Raji (cell line): ENCODE results near the gene CCSER1.

Experiments used
- POLR2A ChIP-seq: IDR thresholded peaks from 2 replicates; pipeline ENCODE4 v1.6.1; 2011; ENCODE audit warnings: low read depth, low read length, control low read depth; ENCODE audit not compliant: insufficient read depth

The CCSER1 gene

GRCh38 chr4:91319556-91320268 lies 1192.5 kb downstream of the CCSER1 start:
- no peak for TF ChIP-seq POLR2A

GRCh38 chr4:91322961-91323360 lies 1195.8 kb downstream of the CCSER1 start:
- TF ChIP-seq POLR2A = no peak

- no peak for TF ChIP-seq POLR2A
These were observed 1198.3 kb downstream of the CCSER1 start for GRCh38 chr4:91325495-91325894.

- no peak for TF ChIP-seq POLR2A
These were observed 1203.5 kb downstream of the CCSER1 start for GRCh38 chr4:91330555-91331137.

GRCh38 chr4:91340822-91341221 lies 1213.6 kb downstream of the CCSER1 start:
- no peak for TF ChIP-seq POLR2A

DNA sequence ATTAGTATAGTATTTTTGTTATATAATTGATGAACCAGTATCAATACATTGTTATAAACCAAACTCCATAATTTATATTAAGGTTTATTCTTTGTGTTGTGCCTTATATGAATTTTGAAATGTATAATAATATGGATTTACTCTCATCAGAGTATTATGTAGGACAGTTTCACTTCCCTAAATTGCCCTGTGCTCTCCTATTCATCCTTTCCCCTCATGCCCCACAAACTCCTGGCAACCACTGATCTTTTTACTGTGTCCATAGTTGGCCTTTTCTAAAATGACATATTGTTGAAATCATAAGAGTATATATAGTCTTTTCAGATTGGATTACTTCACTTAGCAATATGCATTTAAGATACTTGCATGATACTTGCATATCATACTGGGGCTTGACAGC lies 1218.4 kb downstream of the CCSER1 start:
- TF ChIP-seq POLR2A = no peak

DNA sequence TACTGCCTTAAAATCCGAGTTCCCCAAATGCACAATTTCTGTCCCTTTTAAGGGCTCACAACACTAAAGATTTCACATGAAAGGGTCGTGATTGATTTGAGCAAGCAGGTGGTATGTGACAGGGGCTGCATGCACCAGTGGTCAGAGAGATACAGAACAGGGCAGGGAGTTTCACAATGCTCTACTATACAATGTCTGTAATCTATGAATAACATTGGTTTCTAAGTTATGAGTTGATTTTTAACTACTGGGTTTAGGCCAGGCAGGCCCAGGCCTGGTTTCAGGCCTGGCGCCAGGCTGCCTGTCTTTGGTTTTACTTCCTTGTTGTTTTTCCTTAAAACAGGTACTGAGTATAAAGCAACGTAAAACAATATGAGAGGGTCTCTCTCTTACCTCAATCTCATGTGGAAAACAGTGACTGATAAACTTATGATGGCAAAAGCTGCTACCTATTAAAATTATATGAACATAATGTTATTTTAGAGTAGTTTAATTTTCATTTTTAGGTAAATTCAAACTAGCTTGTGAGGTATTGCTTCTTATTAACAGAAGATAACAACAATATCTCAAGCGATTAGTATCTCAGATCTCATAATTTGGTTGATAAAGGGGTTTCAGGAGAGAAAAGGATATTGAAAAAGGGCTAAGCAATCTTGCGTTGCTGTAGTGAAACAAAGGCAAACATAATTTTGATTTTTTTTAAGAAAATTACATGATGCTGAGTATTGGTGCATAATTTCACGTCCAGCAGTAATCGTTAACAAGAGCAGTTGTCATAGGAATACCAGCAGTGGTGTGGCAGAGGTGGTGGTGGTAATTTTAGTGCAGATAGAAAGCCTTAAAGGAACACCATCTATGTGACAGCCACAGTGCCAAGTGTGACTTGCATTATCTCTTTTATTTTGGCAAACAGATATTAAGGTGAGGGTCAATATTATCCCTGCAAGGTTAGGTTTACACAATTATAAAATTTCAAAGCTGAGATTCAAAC lies 1232.1 kb downstream of the CCSER1 start:
- TF ChIP-seq POLR2A = no peak

DNA sequence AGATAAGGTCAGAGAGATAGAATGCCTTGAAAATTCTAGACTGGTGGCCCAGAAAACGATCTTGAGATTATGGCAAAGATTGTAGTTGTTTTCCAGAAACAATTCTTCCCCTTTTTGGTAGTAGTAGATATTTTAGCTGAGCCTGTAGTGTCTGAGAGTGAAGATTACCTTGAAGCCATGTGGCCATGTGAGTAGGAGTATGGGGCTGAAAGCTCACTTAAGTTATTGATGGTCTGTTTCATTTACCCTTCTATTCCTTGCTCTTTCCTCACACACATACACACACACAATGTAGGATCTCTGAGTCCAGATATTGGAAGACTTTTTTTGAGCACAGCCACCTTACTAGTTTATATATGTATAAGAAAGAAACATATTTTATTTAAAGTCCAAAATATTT lies 1234.9 kb downstream of the CCSER1 start:
- TF ChIP-seq POLR2A = no peak

DNA sequence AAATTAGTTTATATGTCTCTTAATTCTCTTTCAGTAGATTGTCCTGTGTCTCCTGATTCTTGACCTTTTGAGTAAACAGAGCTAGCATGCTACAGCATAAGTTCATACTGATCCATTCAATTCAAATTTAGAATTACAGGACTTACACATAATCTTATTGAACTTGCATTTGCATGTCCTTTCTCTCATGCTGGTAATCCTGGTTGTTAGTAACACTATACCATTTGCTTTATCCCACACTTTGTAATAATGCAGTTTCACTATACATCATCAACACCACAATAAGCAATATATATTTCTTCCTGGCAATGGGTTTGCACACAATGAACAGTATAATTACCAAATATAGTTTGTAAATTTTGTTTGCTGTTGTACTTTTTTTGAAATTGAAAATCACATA lies 1239.4 kb downstream of the CCSER1 start:
- TF ChIP-seq POLR2A = no peak

- TF ChIP-seq POLR2A = no peak
These were observed 1241.9 kb downstream of the CCSER1 start for GRCh38 chr4:91369116-91369515.

DNA sequence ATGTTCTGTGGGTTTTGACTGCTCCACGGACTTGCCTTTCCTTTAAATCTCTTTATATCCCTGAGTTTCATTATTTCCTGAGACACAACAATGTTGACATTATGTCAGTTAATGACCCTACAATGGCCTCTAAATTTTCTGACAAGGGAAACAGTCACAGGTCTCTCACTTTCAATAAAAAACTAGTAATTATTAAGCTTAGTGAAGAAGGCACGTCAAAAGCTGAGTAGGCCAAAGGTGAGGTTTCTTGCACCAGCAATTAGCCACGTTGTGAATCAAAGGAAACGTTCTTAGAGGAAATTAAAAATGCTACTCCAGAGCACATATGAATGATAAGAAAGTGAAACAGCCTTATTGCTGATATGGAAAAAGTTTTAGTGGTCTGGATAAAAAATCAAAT lies 1246.4 kb downstream of the CCSER1 start:
- no peak for TF ChIP-seq POLR2A

- no peak for TF ChIP-seq POLR2A
These were observed 1294.8 kb downstream of the CCSER1 start for GRCh38 chr4:91422011-91422410.

GRCh38 chr4:91426725-91427124 lies 1299.5 kb downstream of the CCSER1 start:
- TF ChIP-seq POLR2A = no peak

DNA sequence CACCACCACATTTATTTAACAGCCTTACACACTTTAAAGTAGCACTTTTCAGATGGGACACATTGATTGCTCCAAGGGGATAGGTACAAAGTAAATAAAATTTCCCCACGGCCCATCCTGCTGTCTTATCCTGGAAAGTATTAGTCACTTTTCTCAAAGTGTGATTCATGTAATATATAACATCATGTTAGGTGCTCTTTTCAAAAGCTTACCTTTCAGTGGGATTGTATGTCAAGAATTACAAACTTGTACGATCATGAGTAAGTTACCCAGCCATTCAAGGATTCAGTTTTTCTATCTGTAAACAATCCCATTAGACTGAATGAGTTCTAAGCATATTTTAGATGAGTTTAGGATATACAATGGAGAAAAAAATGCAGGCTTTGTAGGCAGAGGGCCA lies 1300.0 kb downstream of the CCSER1 start:
- TF ChIP-seq POLR2A = no peak

GRCh38 chr4:91434631-91435030 lies 1307.4 kb downstream of the CCSER1 start:
- TF ChIP-seq POLR2A = no peak

DNA sequence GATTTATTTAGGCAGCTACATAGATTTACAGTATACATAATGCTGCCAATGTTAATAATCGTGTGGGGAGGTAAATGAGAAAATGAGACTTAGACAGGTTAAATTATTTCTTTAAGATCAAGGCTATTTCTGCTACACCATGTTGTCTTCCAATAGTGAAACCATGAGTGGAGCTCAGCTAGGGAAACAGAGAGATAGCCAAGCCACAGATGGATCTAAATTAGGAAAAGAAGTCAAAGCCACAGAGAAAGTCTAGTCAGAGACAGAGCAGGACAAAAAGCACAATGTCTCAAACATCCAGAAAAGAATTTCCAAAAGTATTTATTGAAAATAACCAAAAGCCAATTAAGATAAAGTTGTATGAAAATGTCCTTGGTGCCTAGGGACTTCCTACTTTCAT lies 1309.4 kb downstream of the CCSER1 start:
- TF ChIP-seq POLR2A = no peak
